HEK293T (cell line): ENCODE measurements around the gene LILRA2.

Experiments used
- BHLHE40 ChIP-seq: fragments of 450-650 bp; IDR thresholded peaks from 2 replicates; pipeline ENCODE4 v1.6.1; 2016; ENCODE audit warnings: mild to moderate bottlenecking, moderate library complexity, borderline replicate concordance
- CTBP1 ChIP-seq: fragments of 450-650 bp; IDR thresholded peaks from 2 replicates; pipeline ENCODE4 v1.6.1; 2016; ENCODE audit warnings: borderline replicate concordance
- ELF4 ChIP-seq: fragments of 450-650 bp; IDR thresholded peaks from 2 replicates; pipeline ENCODE4 v1.6.1; 2017; ENCODE audit warnings: antibody characterized with exemption
- FOXA1 ChIP-seq: fragments of 450-650 bp; IDR thresholded peaks from 2 replicates; pipeline ENCODE4 v1.6.1; 2016; ENCODE audit warnings: mild to moderate bottlenecking
- FOXK2 ChIP-seq: fragments of 450-650 bp; IDR thresholded peaks from 2 replicates; pipeline ENCODE4 v1.6.1; 2016; ENCODE audit warnings: mild to moderate bottlenecking
- HDGF ChIP-seq: fragments of 450-650 bp; IDR thresholded peaks from 2 replicates; pipeline ENCODE4 v1.6.1; 2017; ENCODE audit warnings: antibody characterized with exemption, borderline replicate concordance
- NFRKB ChIP-seq: fragments of 450-650 bp; IDR thresholded peaks from 2 replicates; pipeline ENCODE4 v1.6.1; 2016; ENCODE audit warnings: mild to moderate bottlenecking, moderate library complexity
- SP1 ChIP-seq: fragments of 450-650 bp; IDR thresholded peaks from 2 replicates; pipeline ENCODE4 v1.6.1; 2017
- SUZ12 ChIP-seq: fragments of 450-650 bp; IDR thresholded peaks from 2 replicates; pipeline ENCODE4 v1.6.1; 2016; ENCODE audit warnings: mild to moderate bottlenecking
- TARDBP ChIP-seq: fragments of 450-650 bp; IDR thresholded peaks from 2 replicates; pipeline ENCODE4 v1.6.1; 2016
- ZNF384 ChIP-seq: fragments of 450-650 bp; IDR thresholded peaks from 2 replicates; pipeline ENCODE4 v1.6.1; 2016
- TF ChIP-seq, protein P1 (sequence below): fragments of 450-650 bp; IDR thresholded peaks from 2 replicates; pipeline ENCODE4 v1.6.1; 2016

DNA sequence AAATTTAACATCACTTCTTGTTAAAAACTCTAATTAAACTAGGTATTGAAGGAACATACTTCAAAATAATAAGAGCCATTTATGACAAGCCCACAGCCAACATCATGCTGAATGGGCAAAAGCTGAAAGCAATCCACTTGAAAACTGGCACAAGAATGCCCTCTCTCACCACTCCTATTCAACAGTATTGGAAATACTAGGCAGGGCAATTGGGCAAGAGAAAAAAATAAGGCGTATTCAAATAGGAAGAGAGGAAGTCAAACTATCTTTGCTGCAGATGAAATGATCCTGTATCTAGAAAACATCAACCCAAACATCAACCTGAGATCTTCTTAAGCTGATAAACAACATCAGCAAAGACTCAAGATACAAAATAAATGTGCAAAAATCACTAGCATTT lies 41.1 kb downstream of the LILRA2 start:
- TF ChIP-seq, protein P1, sequence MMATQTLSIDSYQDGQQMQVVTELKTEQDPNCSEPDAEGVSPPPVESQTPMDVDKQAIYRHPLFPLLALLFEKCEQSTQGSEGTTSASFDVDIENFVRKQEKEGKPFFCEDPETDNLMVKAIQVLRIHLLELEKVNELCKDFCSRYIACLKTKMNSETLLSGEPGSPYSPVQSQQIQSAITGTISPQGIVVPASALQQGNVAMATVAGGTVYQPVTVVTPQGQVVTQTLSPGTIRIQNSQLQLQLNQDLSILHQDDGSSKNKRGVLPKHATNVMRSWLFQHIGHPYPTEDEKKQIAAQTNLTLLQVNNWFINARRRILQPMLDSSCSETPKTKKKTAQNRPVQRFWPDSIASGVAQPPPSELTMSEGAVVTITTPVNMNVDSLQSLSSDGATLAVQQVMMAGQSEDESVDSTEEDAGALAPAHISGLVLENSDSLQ: no peak
- TF ChIP-seq HDGF: no peak
- no peak for TF ChIP-seq FOXA1
- TF ChIP-seq SUZ12: no peak
- TF ChIP-seq CTBP1: no peak
- no peak for TF ChIP-seq SP1
- TF ChIP-seq ELF4: no peak
- TF ChIP-seq NFRKB: no peak
- TF ChIP-seq TARDBP: no peak
- TF ChIP-seq ZNF384: no peak
- no peak for TF ChIP-seq BHLHE40
- no peak for TF ChIP-seq FOXK2
